Neural cell (in vitro differentiated cells): ENCODE measurements around the gene FOXL3. TPM values are rescaled to one million over a fixed set of nuclear protein-coding genes. Genes with fewer than 3 reads are reported as not detected.

Source experiments
- H2AFZ ChIP-seq: fragments of 200-600, 300-800 bp; sonication (generic), shearing (Covaris generic); 2 replicates; pipeline ENCODE4 v1.6.0; 2014; ENCODE audit warnings: low read depth, mild to moderate bottlenecking, antibody characterized with exemption, low read length, moderate library complexity
- H3F3A ChIP-seq: fragments of 200-600 bp; shearing (Covaris generic); 2 replicates; pipeline ENCODE4 v1.6.1; 2016; ENCODE audit warnings: mild to moderate bottlenecking, moderate library complexity, mixed read lengths, antibody characterized with exemption, low read length; ENCODE audit not compliant: insufficient read depth, poor library complexity, severe bottlenecking
- H3K27ac ChIP-seq: fragments of 200-600, 300-800 bp; sonication (generic), shearing (Covaris generic); 2 replicates; pipeline ENCODE4 v1.5.1; 2014; ENCODE audit warnings: mild to moderate bottlenecking, low read length, moderate library complexity
- H3K27me3 ChIP-seq: fragments of 300-800, 200-600 bp; sonication (generic), shearing (Covaris generic); 2 replicates; pipeline ENCODE4 v1.6.0; 2014; ENCODE audit warnings: mild to moderate bottlenecking, low read depth, low read length, moderate library complexity; ENCODE audit not compliant: insufficient read depth
- H3K36me3 ChIP-seq: fragments of 300-800, 200-600 bp; sonication (generic), shearing (Covaris generic); 2 replicates; pipeline ENCODE4 v1.5.1; 2014; ENCODE audit warnings: mild to moderate bottlenecking, antibody characterized with exemption, low read length, moderate library complexity; ENCODE audit not compliant: insufficient read depth
- H3K4me2 ChIP-seq: fragments of 300-800, 200-600 bp; sonication (generic), shearing (Covaris generic); 2 replicates; pipeline ENCODE4 v1.6.0; 2014; ENCODE audit warnings: mild to moderate bottlenecking, low read length
- H3K4me3 ChIP-seq: fragments of 300-800, 200-600 bp; sonication (generic), shearing (Covaris generic); 2 replicates; pipeline ENCODE4 v1.5.1; 2014; ENCODE audit warnings: mild to moderate bottlenecking, low read length, moderate library complexity
- H3K79me2 ChIP-seq: fragments of 200-600 bp; shearing (Covaris generic); replicated peaks from 2 replicates; pipeline ENCODE4 v1.6.0; 2014; ENCODE audit warnings: mild to moderate bottlenecking, low read length, moderate library complexity; ENCODE audit not compliant: insufficient read depth
- H3K9ac ChIP-seq: fragments of 300-800, 200-600 bp; sonication (generic), shearing (Covaris generic); 2 replicates; pipeline ENCODE4 v1.6.1; 2016; ENCODE audit warnings: mild to moderate bottlenecking, low read length, mixed read lengths
- H3K9me2 ChIP-seq: fragments of 200-600 bp; shearing (Covaris generic); 2 replicates; pipeline ENCODE4 v1.6.1; 2016; ENCODE audit warnings: mild to moderate bottlenecking, low read length, mixed read lengths; ENCODE audit not compliant: insufficient read depth
- H3K9me3 ChIP-seq: fragments of 200-600, 300-800 bp; sonication (generic), shearing (Covaris generic); 2 replicates; pipeline ENCODE4 v1.6.1; 2016; ENCODE audit warnings: mild to moderate bottlenecking, mixed run types, low read length, moderate library complexity, mixed read lengths
- H4K20me1 ChIP-seq: fragments of 200-600 bp; shearing (Covaris generic); 2 replicates; pipeline ENCODE4 v1.6.1; 2016; ENCODE audit warnings: mild to moderate bottlenecking, mixed run types; ENCODE audit not compliant: insufficient read depth
- CTCF ChIP-seq: fragments of 450-650 bp; IDR thresholded peaks from 2 replicates; pipeline ENCODE4 v1.5.1; 2014; ENCODE audit warnings: antibody characterized with exemption, mild to moderate bottlenecking, moderate library complexity; ENCODE audit not compliant: poor library complexity, severe bottlenecking
- EP300 ChIP-seq: fragments of 450-650 bp; conservative IDR thresholded peaks from 2 replicates; pipeline ENCODE4 v1.6.1; 2014; ENCODE audit warnings: antibody characterized with exemption, mild to moderate bottlenecking, moderate library complexity; ENCODE audit not compliant: poor library complexity, severe bottlenecking
- EZH2 ChIP-seq: fragments of 200-600, 300-800 bp; shearing (Covaris generic), sonication (generic); IDR thresholded peaks from 2 replicates; pipeline ENCODE4 v1.6.1; 2014; ENCODE audit warnings: antibody characterized with exemption, low read length, borderline replicate concordance, mild to moderate bottlenecking; ENCODE audit not compliant: insufficient read depth, poor library complexity, severe bottlenecking
- MXI1 ChIP-seq: fragments of 450-650 bp; conservative IDR thresholded peaks from 2 replicates; pipeline ENCODE4 v1.6.1; 2014; ENCODE audit warnings: antibody characterized with exemption, mild to moderate bottlenecking; ENCODE audit not compliant: poor library complexity, severe bottlenecking
- POLR2AphosphoS5 ChIP-seq: IDR thresholded peaks from 2 replicates; pipeline ENCODE4 v1.6.1; 2012
- RAD21 ChIP-seq: fragments of 450-650 bp; conservative IDR thresholded peaks from 2 replicates; pipeline ENCODE4 v1.6.1; 2014; ENCODE audit warnings: antibody characterized with exemption, mild to moderate bottlenecking, moderate library complexity
- REST ChIP-seq: IDR thresholded peaks from 2 replicates; pipeline ENCODE4 v1.6.1; 2012; ENCODE audit warnings: borderline replicate concordance
- SMC3 ChIP-seq: fragments of 450-650 bp; conservative IDR thresholded peaks from 2 replicates; pipeline ENCODE4 v1.6.1; 2014; ENCODE audit warnings: antibody characterized with exemption, mild to moderate bottlenecking, moderate library complexity; ENCODE audit not compliant: poor library complexity
- TAF1 ChIP-seq: IDR thresholded peaks from 2 replicates; pipeline ENCODE4 v1.6.1; 2012; ENCODE audit warnings: low read depth
- polyA plus RNA-seq: library from polyadenylated mRNA; depleted of rRNA; stranded (reverse); fragments of >200 nt; gene quantifications from 2 replicates; pipeline ENCODE4 v1.2.3, GENCODE V29; 2014

The FOXL3 gene
- polyA plus RNA-seq, 1 donor from 2014 or later = not detected

- H3K36me3 ChIP-seq = no peaks in the 10 kb centered on the region
- H3K9ac ChIP-seq = no peak overlapping the region
- no peak overlapping the region for H3K4me3 ChIP-seq
- H3K27me3 ChIP-seq = no peaks in the 10 kb centered on the region
- no peak overlapping the region for H2AFZ ChIP-seq
- H3K27ac ChIP-seq = no peak overlapping the region
- H3K9me2 ChIP-seq = no peaks in the 10 kb centered on the region
- no peak overlapping the region for H3K4me2 ChIP-seq
- H3K9me3 ChIP-seq = no peaks in the 10 kb centered on the region
- TF ChIP-seq REST (no peak), MXI1 (no peak), POLR2AphosphoS5 (no peak)
- no peaks in the 10 kb centered on the region for H3F3A ChIP-seq
- no peaks in the 10 kb centered on the region for H4K20me1 ChIP-seq
- no peaks in the 10 kb centered on the region for H3K79me2 ChIP-seq
These were observed 36.9 kb downstream of the FOXL3 start for GRCh38 chr7:326809-327232.

- Histone ChIP-seq H3K9ac (no peak overlapping the region), H3K27me3 (no peaks in the 10 kb centered on the region), H3K79me2 (no peaks in the 10 kb centered on the region), H2AFZ (no peak overlapping the region), H3K9me3 (no peaks in the 10 kb centered on the region), H3K4me2 (no peak overlapping the region), H3K27ac (no peak overlapping the region), H3F3A (no peaks in the 10 kb centered on the region), H3K4me3 (no peak overlapping the region), H3K36me3 (no peaks in the 10 kb centered on the region), H4K20me1 (no peaks in the 10 kb centered on the region), H3K9me2 (no peaks in the 10 kb centered on the region)
- TF ChIP-seq CTCF = no peak
- TF ChIP-seq REST = no peak
- no peak for TF ChIP-seq POLR2AphosphoS5
- TF ChIP-seq SMC3 = no peak
- no peak for TF ChIP-seq EZH2
- TF ChIP-seq EP300 = no peak
- no peak for TF ChIP-seq TAF1
- no peak for TF ChIP-seq MXI1
- no peak for TF ChIP-seq RAD21
These were observed 37.4 kb downstream of the FOXL3 start for GRCh38 chr7:327233-327931.
